GM21360 (cell line): ENCODE data around the gene ACSM5.
"Not testable (repeated sequence)": the region's sequence is repeated elsewhere in the genome, so short reads cannot be mapped to it uniquely, and the experiment has no call there.

Source experiments
- ATAC-seq: cut with Tn5 transposase; IDR thresholded peaks from one replicate; pipeline ENCODE4 v1.9.1; 2021; ENCODE audit warnings: mild to moderate bottlenecking, moderate library complexity; ENCODE audit not compliant: unreplicated experiment

ACSM5 gene

DNA sequence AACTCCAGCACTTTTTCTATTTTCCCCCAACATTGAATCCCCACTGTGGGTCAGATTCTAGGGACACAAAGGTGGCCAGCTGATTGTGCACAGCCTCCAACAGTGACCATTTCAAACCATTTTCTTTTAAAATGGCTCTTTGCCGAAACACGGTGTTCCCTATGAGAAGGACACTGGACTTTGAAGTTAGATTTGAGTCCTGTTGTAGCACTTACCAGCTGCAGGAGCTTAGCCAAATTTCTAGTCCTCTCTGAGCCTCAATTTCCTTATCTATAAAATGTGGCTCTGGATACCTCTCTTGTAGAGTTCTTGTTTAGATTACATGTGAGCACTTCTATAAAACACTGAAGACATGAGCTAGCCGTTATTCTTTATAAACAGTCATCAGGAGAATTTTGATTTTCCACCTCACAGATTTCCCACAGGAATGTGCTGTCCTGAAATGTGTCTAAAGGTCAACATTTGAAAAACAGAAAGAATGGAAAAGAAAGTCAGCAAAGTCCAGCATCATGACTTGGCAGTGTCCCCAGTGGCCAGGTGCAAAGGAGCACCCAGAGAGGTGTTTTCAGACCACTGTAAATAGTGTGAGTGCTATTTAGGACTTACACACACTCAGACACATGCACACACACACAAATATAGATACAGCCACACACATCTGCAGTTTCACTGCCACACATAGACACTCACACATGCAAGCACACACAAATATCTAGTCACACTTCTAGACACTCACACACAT is 37.5 kb downstream of the ACSM5 start:
- not testable (repeated sequence) for ATAC-seq

DNA sequence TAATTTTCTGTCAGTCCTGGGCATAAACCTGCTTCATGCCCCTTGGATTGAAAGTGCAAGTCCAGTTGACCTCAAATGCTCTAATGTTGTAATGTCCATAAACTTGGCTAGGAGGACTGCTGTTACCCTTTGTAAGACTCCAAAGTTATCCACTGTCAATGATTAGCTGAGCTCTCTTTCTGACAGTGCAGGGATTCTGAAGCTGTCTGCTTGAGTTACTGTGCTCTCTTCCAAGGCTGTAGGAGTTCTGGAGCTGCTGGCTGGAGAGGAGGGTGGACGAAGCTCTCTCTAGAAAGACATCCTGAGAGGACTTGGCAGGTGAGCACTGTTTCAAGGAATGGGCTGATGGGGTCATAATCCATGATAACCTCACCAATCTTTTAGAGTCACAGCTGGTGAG is 42.0 kb downstream of the ACSM5 start, which contains the start of gene ACSM2A:
TSS of gene ACSM2A (plus strand) at position 158 of the 400 bp plus-strand sequence. CDS start 8,594 bp downstream, outside the sequence.
- ATAC-seq, result not testable (repeated sequence)

GRCh38 chr16:20453633-20454032 is 44.3 kb downstream of the ACSM5 start:
- ATAC-seq, result not testable (repeated sequence)

DNA sequence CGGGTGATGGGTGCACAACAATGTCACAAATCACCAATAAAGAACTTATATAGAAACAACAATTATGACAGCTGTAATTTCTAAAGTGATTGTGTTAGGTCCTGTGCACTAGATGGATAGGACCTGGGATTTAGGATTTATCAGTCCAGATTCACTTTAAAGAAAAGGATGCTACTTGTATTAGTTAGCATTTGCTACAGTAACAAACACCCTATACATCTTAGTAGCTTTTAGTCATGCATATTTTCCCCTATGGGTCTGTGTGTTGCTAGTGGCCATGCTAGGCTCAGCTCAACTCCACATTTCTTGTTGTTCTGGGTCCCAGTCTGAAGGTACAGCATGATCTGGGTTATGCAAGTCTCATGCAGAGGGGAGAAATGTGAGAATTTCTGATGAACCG is 49.9 kb downstream of the ACSM5 start:
- not testable (repeated sequence) for ATAC-seq

GRCh38 chr16:20460313-20460712 is 51.0 kb downstream of the ACSM5 start:
- ATAC-seq, result not testable (repeated sequence)

DNA sequence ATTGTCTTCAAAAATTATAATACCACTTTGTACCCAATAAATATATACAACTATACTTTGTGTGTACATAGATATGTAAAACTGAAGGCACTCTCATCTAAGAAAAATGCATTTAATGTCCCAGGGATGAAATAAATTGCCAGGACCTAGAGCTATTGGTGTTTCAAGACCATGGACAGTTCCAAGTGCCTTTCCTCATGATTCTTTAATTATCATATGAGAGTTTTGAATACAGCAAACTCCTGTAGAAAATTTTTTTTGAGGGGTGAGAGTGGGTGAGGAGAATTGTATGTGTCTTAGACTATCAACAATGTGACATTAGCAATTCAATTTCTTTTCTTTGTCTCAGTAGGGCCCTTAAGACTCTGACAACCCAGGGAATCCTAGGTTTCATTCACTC is 59.6 kb downstream of the ACSM5 start:
- not testable (repeated sequence) for ATAC-seq

GRCh38 chr16:20469930-20470329 is 60.6 kb downstream of the ACSM5 start:
- not testable (repeated sequence) for ATAC-seq

- ATAC-seq, result not testable (repeated sequence)
Observed at GRCh38 chr16:20470732-20471131, 61.4 kb downstream of the ACSM5 start.

GRCh38 chr16:20477188-20477744 is 67.9 kb downstream of the ACSM5 start:
- not testable (repeated sequence) for ATAC-seq

- not testable (repeated sequence) for ATAC-seq
Observed at GRCh38 chr16:20483989-20484388, 74.7 kb downstream of the ACSM5 start.

DNA sequence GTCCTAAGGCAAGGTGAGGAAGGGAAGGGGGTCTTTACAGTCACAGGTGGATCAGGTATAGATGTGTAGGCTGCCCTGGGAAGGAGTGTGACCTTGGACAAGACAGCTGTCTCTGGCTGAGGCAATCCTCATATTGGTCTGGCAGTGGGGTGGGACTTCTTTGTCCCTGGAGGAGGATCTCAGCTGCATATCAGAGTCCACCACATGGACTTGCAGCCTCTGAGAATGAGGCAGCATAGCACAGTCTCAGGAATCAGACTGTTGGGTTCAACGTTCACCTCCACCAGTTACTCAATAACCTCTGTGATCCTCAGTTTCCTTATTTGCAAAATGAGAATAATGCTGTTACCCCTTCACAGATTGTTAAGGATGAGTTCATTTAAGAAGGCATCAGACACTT is 75.4 kb downstream of the ACSM5 start:
- no peak for ATAC-seq

DNA sequence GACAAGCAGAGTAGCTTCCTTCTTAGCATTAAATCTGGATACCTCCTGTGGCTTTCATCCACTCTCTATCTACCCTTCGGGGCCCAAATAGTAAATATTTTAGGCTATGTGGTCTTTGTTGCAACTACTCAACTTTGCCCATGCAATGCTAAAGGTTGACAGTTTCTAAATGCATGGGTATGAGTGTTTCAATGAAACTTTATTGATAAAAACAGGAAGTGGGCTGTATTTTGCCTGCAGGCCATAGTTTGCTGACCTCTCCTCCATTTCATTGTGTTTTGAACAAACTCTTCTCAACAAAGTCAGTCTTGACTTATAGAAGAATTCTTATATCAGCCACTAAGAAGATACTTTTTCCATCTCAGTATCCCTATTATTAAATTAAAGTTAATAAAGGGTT is 76.1 kb downstream of the ACSM5 start:
- no peak for ATAC-seq
